Measurements from ENCODE around the gene CLCA2.

DNA sequence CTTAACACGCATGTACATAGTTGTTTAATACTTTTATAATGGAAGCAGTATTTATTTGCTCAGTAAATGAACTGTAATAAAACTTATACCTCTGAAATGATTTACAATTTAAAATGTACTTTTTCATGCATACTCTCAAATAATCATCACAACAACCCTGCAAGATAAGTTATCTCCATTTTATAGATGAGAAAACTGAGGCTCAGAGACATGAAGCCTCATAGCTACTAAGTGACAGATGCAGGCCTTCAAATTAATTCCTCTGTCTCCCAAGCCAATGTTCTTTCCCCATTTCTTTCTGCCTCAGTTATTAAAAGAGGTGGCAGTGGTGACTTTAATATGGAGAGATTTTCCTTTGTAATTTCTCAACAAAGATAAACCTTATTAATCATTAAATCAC, 25.1 kb downstream of the CLCA2 start:
- TF ChIP-seq, protein P1, sequence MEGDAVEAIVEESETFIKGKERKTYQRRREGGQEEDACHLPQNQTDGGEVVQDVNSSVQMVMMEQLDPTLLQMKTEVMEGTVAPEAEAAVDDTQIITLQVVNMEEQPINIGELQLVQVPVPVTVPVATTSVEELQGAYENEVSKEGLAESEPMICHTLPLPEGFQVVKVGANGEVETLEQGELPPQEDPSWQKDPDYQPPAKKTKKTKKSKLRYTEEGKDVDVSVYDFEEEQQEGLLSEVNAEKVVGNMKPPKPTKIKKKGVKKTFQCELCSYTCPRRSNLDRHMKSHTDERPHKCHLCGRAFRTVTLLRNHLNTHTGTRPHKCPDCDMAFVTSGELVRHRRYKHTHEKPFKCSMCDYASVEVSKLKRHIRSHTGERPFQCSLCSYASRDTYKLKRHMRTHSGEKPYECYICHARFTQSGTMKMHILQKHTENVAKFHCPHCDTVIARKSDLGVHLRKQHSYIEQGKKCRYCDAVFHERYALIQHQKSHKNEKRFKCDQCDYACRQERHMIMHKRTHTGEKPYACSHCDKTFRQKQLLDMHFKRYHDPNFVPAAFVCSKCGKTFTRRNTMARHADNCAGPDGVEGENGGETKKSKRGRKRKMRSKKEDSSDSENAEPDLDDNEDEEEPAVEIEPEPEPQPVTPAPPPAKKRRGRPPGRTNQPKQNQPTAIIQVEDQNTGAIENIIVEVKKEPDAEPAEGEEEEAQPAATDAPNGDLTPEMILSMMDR (IDR thresholded peaks at IDR 0.05; ENCODE audit: poor library complexity), result no peak
- TF ChIP-seq EZH2 (IDR thresholded peaks at IDR 0.05; ENCODE audit: borderline replicate concordance), result no peak
